Stimulated activated CD4-positive, alpha-beta T cell treated with anti-CD3 and anti-CD28 coated beads, Interleukin-2, amount 100 ng/mL, for 48 hours (primary cell): ENCODE data around the gene ERC1.
"Not testable (repeated sequence)": the region's sequence is repeated elsewhere in the genome, so short reads cannot be mapped to it uniquely, and the experiment has no call there.

ENCODE experiments used
- DNase-seq, 2 donors: peaks; one replicate each; pipeline ENCODE4 v3.0.0-alpha.2; 2020

Gene ERC1

GRCh38 chr12:989051-989450 is 2.0 kb upstream of the ERC1 start:
- DNase-seq = no peak

DNA sequence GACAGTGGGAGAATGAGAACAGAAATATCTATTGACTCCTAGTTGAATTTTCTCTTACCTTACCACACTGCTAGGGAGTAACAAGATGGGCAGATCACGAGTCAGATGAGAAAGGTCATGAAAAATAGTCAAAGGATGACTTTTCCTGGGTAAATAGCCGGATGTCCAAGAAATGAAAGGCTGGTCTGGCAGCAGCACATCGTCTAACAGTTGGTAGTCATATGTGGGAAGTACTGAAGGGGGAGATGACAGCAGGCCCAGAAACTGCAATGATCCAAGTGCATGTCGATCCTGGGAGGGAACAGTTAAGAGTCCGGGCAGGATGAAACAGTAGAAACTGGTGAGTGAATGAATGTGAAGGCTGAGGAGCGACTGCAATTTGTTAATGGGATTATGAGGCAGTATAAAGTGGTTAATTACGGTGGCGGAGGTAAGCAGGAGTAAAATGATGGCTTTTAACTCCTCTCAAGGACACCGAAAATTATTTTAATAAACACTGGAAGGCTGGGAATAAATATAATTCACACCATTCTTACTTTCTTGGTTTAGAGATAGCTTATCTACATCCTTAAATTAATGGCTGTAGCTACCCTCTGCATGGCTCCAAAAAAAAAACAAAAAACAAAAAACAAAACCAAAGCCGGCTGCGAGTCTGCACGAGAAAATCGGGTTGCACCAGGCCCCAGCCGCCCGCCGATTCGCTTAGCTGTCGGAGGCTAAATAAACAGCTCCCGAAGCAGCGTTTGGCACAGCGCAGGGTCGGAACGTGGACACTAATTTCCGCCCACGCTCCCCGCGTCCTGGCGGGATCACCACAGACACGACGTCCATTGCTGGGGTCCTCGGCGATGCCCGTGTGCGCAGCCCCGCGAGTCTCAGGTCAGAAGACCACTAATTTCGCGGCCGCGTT is 1.0 kb upstream of the ERC1 start:
- DNase-seq = peak; percentile 40 to 56

DNA sequence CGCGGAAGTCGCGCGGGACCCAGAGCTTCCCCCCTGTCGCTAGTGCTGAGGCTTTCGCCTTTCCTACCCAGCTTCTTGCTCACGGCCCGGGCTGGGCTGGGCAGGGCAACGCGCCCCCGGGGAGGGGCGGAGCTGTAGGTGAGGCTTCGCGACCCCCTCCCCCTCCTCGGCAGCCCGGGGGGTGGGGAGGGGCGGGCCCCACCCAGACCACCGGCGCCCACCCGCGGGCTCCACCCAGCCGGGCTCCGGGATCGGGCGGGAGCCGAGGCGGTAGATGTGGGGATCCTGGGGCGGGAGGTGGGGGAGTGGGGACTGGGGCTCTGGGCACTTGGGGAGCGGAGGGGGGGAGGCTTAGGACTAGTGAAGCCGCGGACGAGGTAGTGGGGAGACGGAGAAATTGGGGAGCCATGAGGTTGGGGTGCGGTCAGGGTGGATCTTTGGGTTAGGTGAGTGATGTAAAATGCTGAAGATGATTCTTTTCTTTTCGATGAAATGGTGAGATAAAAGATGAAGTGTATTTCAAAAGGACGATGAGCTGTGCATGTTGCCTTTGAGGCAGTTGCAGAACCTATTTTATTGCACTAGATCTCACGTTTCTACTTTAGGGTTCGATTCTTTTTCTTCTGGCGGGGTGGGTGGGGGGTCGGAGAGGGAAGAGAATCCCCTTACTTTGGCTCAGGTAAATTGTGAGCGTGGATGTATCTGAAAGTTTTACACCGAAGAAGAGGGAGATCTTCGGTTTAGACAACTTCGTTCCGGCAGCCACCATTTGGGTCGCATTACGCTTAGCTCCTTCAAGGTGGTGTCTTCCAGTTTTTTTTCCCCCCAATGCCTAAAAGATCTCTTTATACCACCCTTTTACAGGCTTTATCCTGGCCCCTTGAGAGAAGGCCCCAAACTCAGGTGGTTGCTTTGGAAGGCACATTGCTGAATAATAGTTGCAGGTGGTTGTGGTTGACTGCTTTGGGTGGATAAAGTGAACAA is 619 bp downstream of the ERC1 start:
- DNase-seq = no peak

DNA sequence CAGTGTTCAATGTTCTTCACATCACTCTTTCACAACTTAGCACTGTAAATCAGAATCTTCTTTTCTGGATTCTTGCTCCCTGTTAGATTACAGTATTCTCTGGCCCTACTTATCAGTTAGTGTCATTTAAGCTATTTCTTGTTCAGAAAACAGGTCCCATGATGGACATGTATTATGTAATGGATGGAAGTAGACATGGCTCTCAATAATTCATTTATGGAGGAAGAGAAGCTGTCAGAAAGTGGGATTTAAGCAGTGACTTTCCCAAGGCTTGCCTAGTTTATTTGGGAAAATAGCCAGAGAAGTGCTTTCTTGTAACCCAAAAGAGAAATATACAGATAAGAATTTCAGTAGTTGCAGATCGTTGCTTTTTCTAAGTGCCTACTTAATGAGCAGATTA is 1.6 kb downstream of the ERC1 start:
- no peak for DNase-seq

GRCh38 chr12:996881-997280 is 5.9 kb downstream of the ERC1 start:
- DNase-seq = no peak

DNA sequence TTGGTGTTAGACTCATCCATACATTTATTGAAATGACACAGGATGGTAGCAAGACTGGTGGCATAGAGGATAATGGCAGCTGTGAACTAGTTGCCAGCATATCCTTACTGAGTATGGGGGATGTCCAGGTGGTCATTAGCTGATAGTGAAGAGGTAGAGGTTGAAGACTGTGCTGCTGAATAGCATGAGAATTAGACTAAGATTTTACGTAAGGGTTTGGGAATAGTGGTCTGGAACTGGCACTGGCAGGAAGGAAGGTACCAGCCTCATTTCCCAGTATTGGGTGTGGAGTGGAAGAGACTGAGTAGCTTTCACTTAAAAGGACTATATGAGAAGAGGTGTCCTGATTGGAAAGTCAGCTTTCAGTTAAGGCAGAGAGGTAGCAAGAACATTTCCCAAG is 6.5 kb downstream of the ERC1 start:
- DNase-seq = no peak

DNA sequence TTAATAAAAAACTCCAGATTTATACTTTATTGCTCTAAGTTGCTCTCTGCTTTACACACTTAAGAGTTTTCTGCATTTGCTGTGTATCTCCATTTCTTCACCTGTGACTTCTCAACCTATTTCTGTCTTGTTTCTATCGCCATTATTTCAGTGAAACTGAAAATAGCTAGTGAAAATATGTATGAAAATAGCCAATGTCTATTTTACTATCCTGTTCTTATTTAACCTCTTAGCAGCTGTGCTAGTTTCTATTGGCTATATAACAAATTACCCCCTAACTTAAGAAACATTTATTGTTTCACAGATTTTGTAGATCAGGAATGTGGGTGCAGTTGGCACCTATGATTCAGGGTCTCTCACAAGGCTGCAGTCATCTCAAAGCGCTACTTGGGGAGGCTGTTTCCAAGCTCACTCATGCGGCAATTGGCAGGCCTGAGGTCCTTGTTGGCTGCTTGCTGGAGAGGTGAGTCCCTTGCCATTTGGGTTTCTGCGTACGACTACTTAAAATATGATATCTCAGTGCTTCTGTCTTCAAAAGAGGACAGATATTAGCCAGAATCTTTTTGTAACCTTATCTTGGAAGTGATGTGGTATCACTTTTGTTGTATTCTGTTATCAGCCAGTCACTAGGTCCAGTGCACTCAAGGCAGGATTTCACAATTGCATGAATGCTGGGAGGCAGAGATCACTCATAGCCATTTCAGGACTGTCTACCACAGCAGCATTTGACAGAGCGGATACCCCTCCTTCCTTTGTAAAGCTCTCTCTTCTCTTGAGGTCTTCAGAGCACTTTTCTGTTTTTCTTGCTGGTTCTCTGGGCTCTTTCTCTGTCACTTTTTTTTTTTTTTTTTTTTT is 7.2 kb downstream of the ERC1 start:
- DNase-seq = no peak

- not testable (repeated sequence) for DNase-seq
Observed at GRCh38 chr12:999736-1000135, 8.7 kb downstream of the ERC1 start.

GRCh38 chr12:1001507-1001906 is 10.5 kb downstream of the ERC1 start:
- no peak for DNase-seq

- no peak for DNase-seq
Observed at GRCh38 chr12:1003600-1004271, 12.7 kb downstream of the ERC1 start.

- DNase-seq = no peak
Observed at GRCh38 chr12:1006255-1006654, 15.2 kb downstream of the ERC1 start.

DNA sequence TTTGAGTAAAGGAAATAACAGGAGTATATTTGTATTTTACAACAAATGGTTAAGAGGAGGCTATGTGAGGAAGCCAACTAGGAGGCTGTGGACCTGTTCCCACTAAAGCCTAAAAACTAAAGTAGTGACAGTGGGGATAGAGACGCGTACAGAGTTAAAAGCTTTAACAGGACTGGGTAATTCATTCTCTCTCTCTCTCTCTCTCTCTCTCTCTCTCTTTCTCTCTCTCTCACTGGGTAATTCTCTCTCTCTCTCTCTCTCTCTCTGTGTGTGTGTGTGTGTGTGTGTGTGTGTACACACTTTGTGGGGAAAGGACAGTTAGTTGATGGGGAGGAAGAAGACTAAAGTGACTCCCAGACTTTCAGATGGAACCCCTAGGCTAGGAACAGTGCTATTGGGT is 16.3 kb downstream of the ERC1 start:
- DNase-seq = no peak

- DNase-seq = no peak
Observed at GRCh38 chr12:1007994-1008393, 17.0 kb downstream of the ERC1 start.

DNA sequence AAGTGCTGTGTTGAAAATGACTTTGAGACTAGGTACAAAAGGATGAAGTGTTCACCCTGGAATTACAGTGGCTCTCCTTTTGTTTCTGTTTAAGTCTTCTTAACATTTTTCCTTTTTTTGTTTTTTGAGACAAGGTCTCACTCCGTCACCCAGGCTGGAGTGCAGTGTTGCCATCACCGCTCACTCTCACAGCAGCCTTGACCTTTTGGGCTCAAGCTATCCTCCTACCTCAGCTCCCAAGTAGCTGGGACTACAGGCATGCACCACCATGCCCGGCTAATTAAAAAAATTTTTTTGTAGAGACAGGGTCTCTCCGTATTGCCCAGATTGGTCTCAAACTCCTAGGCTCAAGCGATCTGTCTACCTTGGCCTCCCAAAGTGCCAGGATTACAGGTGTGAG is 20.1 kb downstream of the ERC1 start:
- DNase-seq = no peak

- DNase-seq = no peak
Observed at GRCh38 chr12:1013618-1014489, 22.8 kb downstream of the ERC1 start.

GRCh38 chr12:1019283-1019682 is 28.3 kb downstream of the ERC1 start:
- no peak for DNase-seq

GRCh38 chr12:1020389-1020788 is 29.4 kb downstream of the ERC1 start:
- DNase-seq = no peak

- DNase-seq = no peak
Observed at GRCh38 chr12:1022032-1022970, 31.3 kb downstream of the ERC1 start.

DNA sequence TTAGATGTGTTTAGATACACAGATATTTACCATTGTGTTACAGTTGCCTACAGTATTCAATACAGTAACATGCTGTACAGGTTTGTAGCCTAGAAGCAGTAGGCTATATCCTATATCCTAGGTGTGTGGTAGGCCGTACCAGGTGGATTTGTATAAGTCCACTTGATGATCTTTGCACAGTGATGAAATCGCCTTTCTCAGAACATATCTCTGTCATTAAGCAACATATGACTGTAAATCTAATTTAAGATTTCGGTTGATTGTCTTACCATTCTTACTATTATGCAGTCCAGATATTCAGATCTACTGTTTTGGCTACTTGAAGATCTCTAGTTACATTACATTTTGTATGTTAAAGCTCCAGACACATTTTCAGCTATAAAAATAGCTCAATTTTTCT is 39.8 kb downstream of the ERC1 start:
- no peak for DNase-seq

- no peak for DNase-seq
Observed at GRCh38 chr12:1034243-1034642, 43.2 kb downstream of the ERC1 start.
